ENCODE data around the gene ACYP1.

ACYP1 gene

GRCh38 chr14:75053396-75054291 is 10.2 kb downstream of the ACYP1 start:
- Mint-ChIP-seq H3K27ac (peak overlapping the region; percentile 98), H3K36me3 (peaks cover 71% of the 10 kb centered on the region), H3K4me1 (peaks cover 30% of the 10 kb centered on the region), H3K9me3 (no peaks in the 10 kb centered on the region), H3K4me3 (no peak overlapping the region)
- DNase-seq (ENCODE audit: low spot score in 2 of 2) = no peak
- no peak for ATAC-seq

GRCh38 chr14:75051556-75051899 is 12.3 kb downstream of the ACYP1 start:
- peak overlapping the region; percentile 83 for H3K4me3 Mint-ChIP-seq
- peak overlapping the region; percentile 98 for H3K27ac Mint-ChIP-seq
- H3K9me3 Mint-ChIP-seq = no peaks in the 10 kb centered on the region
- DNase-seq (ENCODE audit: low spot score in 2 of 2) (no peak), ATAC-seq (no peak)
- H3K4me1 Mint-ChIP-seq = peaks cover 51% of the 10 kb centered on the region
- peaks cover 63% of the 10 kb centered on the region for H3K36me3 Mint-ChIP-seq

DNA sequence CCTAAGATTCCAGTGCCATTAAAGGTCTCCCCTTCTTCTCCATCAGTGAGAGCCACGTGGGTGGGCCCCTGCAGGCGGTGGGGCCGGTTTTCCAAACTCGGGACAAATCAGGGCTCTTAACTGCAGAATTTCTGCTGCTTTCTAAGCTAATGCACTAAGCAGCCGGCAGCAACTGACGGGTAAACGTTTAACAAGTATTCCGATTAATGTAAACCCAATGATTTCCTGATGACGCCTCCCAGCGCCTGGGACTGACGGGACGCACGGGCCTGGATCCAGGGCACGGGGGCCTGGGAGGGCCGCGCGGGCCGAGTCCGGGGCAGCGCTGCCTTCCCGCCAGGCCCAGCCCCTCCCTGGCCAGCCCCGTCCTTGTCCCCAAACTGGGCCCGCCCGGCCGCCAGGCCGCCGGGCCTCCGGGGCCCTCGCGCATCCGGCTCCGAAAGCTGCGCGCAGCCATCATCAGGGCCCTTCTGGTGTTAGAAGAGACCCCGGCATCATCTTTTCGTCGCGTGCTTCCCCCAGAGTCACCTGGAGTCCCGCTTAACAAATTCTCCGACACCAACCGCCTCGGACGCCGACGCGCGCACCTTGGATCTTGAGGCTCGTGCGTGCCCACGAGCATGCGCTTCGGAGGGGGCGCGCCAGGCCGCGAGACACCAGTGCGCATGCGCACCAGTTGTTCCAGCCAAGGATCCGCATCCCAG is 12.8 kb downstream of the ACYP1 start, which contains the start of gene MLH3:
MLH3 (minus strand) TSS at position 616 of the 704 bp plus-strand sequence. CDS start 1,812 bp downstream, outside the sequence.
- ATAC-seq (peak; percentile 79), DNase-seq (ENCODE audit: low spot score in 2 of 2) (peak; percentile 73 to 87)
- Mint-ChIP-seq H3K4me1 (peaks cover 55% of the 10 kb centered on the region), H3K4me3 (peak within 1 kb of the TSS; percentile 83), H3K36me3 (peaks cover 58% of the 10 kb centered on the region), H3K9me3 (no peaks in the 10 kb centered on the region), H3K27ac (peak within 1 kb of the TSS; percentile 98)

DNA sequence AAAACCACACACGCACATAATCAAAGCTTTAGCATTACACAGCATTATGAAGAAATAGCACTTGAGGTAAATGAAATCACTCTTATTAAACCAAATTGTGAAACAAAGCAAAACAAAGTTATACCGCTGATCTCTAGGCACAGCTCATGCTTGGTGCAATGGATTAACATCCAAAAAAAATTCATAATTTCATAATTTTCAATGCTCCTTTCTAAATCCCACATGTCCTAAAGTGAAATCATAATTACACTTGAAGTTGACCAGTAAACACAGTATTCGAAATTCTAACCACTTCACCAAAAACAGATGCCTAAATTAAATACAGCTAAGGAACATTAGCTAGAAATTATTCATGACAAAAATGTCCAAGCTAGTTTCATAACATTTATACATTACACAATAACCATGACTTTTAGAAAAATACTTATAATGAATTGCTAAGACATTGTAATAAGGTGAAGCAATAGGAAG is 14.1 kb downstream of the ACYP1 start:
- DNase-seq (ENCODE audit: low spot score in 2 of 2) = no peak

GRCh38 chr14:75049136-75049535 is 14.7 kb downstream of the ACYP1 start:
- H3K27ac Mint-ChIP-seq = no peak overlapping the region
- peaks cover 43% of the 10 kb centered on the region for H3K36me3 Mint-ChIP-seq
- DNase-seq (ENCODE audit: low spot score in 2 of 2) (no peak), ATAC-seq (no peak)
- no peak overlapping the region for H3K4me3 Mint-ChIP-seq
- peaks cover 64% of the 10 kb centered on the region for H3K4me1 Mint-ChIP-seq
- no peaks in the 10 kb centered on the region for H3K9me3 Mint-ChIP-seq

More for the DNA sequence above, 14.1 kb downstream of the ACYP1 start:
- Mint-ChIP-seq H3K27ac (no peak overlapping the region), H3K36me3 (peaks cover 48% of the 10 kb centered on the region), H3K9me3 (no peaks in the 10 kb centered on the region), H3K4me1 (peaks cover 58% of the 10 kb centered on the region), H3K4me3 (peak overlapping the region; percentile 83)
- ATAC-seq = no peak

GRCh38 chr14:75048101-75048500 is 15.7 kb downstream of the ACYP1 start:
- Mint-ChIP-seq H3K4me3 (no peak overlapping the region), H3K9me3 (no peaks in the 10 kb centered on the region), H3K36me3 (peaks cover 32% of the 10 kb centered on the region), H3K4me1 (peaks cover 60% of the 10 kb centered on the region), H3K27ac (no peak overlapping the region)
- DNase-seq (ENCODE audit: low spot score in 2 of 2) (no peak), ATAC-seq (no peak)

DNA sequence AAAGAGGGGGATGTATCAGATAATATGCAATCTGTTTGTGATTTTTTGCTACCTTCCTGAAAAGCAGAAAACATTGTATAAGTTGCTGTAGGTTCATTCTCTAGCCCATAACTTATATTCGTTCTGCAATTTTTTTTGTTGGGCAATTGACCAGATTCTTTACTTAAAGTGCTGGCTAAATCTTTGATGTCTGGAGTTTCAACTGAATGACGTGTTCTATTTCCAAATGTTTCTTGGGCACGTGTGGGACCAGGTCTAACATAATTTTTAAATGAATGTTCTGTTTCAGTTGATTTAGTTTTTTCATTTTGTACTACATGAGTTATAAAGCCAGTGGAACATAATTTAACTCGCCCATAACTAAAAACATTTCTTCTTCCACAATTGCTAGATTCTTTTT is 16.3 kb downstream of the ACYP1 start:
- DNase-seq (ENCODE audit: low spot score in 2 of 2) (no peak), ATAC-seq (no peak)
- peaks cover 56% of the 10 kb centered on the region for H3K4me1 Mint-ChIP-seq
- H3K27ac Mint-ChIP-seq = no peak overlapping the region
- no peaks in the 10 kb centered on the region for H3K9me3 Mint-ChIP-seq
- peaks cover 28% of the 10 kb centered on the region for H3K36me3 Mint-ChIP-seq
- no peak overlapping the region for H3K4me3 Mint-ChIP-seq

DNA sequence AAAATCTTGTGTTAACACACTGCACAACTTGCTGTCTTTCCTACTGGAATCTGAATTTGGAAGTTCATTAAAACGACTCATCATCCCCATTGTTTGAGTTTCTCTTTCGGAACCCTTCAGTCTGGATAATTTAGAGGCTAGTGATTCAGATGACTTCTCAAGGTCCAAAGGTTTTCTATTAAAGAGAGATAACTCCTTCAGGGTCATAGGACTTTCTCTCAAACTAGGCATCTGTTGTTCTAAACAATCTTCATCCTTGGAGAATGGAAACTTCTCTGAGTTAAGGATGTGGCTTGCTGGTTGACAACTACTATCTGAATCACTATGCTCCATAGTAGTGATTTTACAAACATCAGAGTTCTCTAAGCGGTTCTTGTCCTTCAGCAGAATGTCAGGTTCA is 16.9 kb downstream of the ACYP1 start:
- H3K27ac Mint-ChIP-seq = peak overlapping the region; percentile 45
- DNase-seq (ENCODE audit: low spot score in 2 of 2) (no peak), ATAC-seq (peak; percentile 94)
- peaks cover 26% of the 10 kb centered on the region for H3K36me3 Mint-ChIP-seq
- H3K9me3 Mint-ChIP-seq = no peaks in the 10 kb centered on the region
- H3K4me3 Mint-ChIP-seq = no peak overlapping the region
- H3K4me1 Mint-ChIP-seq = peaks cover 55% of the 10 kb centered on the region

DNA sequence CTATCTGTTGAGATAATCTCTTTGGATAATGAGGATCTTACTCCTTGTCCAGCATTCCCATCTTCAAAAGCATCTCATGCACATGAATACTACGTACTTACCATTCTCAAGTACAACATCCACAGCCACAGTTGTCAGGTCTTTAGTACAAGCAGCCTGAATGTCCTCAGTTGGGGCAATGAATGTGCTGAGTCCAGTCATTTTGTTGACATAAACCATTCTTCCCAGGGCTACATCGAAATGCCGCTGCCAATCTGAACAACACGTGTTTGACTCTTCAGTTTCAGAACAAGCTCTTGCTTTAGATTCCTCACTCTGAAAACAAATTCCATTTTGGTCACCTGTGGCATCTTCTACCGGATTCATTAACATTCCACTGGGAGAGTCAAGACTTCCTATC is 17.5 kb downstream of the ACYP1 start:
- Mint-ChIP-seq H3K4me3 (no peak overlapping the region), H3K36me3 (peaks cover 26% of the 10 kb centered on the region), H3K27ac (no peak overlapping the region), H3K9me3 (no peaks in the 10 kb centered on the region), H3K4me1 (peaks cover 50% of the 10 kb centered on the region)
- ATAC-seq (no peak), DNase-seq (ENCODE audit: low spot score in 2 of 2) (no peak)

DNA sequence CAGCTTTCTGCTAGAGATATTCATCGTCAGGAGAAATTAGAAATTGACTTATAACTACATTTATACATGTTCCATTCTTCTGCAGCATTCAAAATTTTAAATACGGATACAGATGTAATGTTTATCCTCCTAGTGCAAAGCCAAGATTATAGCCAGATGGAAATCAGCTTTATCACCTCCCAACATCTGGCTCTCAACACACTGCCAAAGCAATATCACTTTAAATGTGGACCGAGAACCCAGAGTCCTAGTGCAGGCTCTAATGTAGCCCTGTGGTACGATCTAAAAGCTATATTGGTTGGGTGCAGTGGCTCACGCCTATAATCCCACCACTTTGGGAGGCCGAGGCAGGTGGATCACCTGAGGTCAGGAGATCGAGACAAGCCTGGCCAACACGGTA is 19.1 kb downstream of the ACYP1 start:
- peaks cover 43% of the 10 kb centered on the region for H3K4me1 Mint-ChIP-seq
- no peaks in the 10 kb centered on the region for H3K9me3 Mint-ChIP-seq
- no peak for DNase-seq (ENCODE audit: low spot score in 2 of 2)
- H3K36me3 Mint-ChIP-seq = peaks cover 26% of the 10 kb centered on the region
- H3K27ac Mint-ChIP-seq = no peak overlapping the region
- H3K4me3 Mint-ChIP-seq = no peak overlapping the region
- no peak for ATAC-seq

DNA sequence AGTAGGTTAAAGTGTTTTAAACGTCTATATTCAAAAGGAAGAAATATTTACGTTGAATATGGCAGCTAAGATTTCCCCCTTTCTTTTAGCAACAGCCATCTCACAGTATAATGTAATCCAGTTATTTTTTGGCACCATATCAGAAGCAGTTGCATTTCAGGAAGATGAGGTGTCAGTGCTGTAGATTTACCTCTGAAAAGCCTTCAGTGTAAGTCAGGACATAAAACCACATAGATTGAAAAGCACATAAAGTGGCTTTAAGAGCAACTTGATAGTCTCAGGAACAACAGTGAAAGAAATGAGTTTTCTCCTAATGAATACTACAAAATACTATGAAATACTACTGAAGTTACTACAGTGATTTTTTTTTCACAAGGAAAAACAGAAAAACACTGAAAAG is 19.5 kb downstream of the ACYP1 start:
- peaks cover 43% of the 10 kb centered on the region for H3K4me1 Mint-ChIP-seq
- H3K36me3 Mint-ChIP-seq = peaks cover 28% of the 10 kb centered on the region

DNA sequence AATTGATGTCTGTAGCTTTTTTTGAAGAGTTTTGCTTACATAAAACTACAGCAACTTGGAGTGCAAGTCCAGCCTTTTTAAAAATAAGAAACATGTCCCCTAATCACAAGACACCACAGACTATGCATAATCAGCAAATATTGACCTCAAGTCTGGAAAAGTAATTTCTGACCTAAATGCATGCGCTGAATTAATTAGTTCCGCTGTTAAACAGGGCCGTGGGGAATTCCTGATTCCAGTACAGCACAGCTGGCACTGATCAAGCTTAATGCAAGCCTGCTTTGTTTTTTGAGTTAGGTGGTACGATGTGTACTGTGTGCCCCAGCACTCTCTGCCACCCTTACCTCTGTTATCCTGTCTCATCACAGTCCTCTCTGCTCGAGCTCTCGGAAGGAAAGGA is 21.8 kb downstream of the ACYP1 start:
- Mint-ChIP-seq H3K4me1 (peaks cover 26% of the 10 kb centered on the region), H3K9me3 (no peaks in the 10 kb centered on the region), H3K36me3 (peaks cover 48% of the 10 kb centered on the region), H3K4me3 (no peak overlapping the region), H3K27ac (no peak overlapping the region)
- ATAC-seq (no peak), DNase-seq (ENCODE audit: low spot score in 2 of 2) (no peak)

More for the DNA sequence above, 19.5 kb downstream of the ACYP1 start:
- H3K27ac Mint-ChIP-seq = no peak overlapping the region
- ATAC-seq = no peak
- H3K4me3 Mint-ChIP-seq = no peak overlapping the region
- no peaks in the 10 kb centered on the region for H3K9me3 Mint-ChIP-seq
- DNase-seq (ENCODE audit: low spot score in 2 of 2) = no peak

GRCh38 chr14:75041613-75042012 is 22.2 kb downstream of the ACYP1 start:
- Mint-ChIP-seq H3K36me3 (peaks cover 52% of the 10 kb centered on the region), H3K4me1 (peaks cover 25% of the 10 kb centered on the region), H3K27ac (no peak overlapping the region), H3K9me3 (no peaks in the 10 kb centered on the region), H3K4me3 (no peak overlapping the region)
- DNase-seq (ENCODE audit: low spot score in 2 of 2) (no peak), ATAC-seq (no peak)

DNA sequence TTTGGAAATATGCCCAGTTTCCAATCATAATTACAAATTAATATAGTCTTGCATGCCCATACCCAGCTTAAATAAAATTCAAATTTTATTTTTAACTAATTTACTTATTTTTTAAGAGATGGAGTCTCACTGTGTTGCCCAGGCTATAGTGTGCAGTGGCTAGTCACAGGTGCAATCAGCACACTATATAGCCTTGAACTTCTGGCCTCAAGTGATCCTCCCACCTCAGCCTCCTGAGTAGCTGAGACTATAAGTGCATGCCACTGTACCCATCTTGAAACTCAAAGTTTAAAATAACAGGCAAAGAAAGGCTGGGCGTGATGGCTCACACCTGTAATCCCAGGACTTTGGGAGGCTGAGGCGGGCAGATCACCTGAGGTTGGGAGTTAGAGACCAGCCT is 22.9 kb downstream of the ACYP1 start:
- H3K4me3 Mint-ChIP-seq = no peak overlapping the region
- H3K4me1 Mint-ChIP-seq = peaks cover 21% of the 10 kb centered on the region
- peaks cover 59% of the 10 kb centered on the region for H3K36me3 Mint-ChIP-seq
- no peak overlapping the region for H3K27ac Mint-ChIP-seq
- no peaks in the 10 kb centered on the region for H3K9me3 Mint-ChIP-seq
- no peak for ATAC-seq
- DNase-seq (ENCODE audit: low spot score in 2 of 2) = no peak

DNA sequence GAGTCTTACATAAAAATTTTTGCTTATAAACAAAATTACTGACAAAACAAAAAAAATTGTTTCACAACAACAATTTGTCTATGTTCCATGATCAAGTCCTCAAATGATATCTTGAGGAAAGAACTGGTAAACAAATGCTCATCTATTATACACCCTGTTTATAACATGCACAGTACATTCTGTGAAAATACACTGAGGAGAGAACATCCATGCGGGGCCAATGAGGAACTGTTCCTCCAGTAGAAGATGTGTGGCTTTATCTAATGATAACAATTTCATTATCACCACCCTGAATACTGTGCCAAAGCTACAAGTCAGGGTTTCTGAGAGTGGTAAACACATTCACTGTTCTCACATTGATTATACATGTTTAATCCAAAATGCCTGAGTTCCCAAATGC is 23.3 kb downstream of the ACYP1 start:
- Mint-ChIP-seq H3K9me3 (no peaks in the 10 kb centered on the region), H3K4me1 (peaks cover 17% of the 10 kb centered on the region), H3K4me3 (no peak overlapping the region), H3K27ac (no peak overlapping the region), H3K36me3 (peaks cover 62% of the 10 kb centered on the region)
- ATAC-seq = no peak
- no peak for DNase-seq (ENCODE audit: low spot score in 2 of 2)

- no peak for ATAC-seq
Observed at GRCh38 chr14:75032939-75033338, 30.9 kb downstream of the ACYP1 start.

More at GRCh38 chr14:75032939-75033338, 30.9 kb downstream of the ACYP1 start:
- Mint-ChIP-seq H3K4me3 (no peak overlapping the region), H3K4me1 (peaks cover 5% of the 10 kb centered on the region), H3K27ac (no peak overlapping the region), H3K9me3 (no peaks in the 10 kb centered on the region), H3K36me3 (peaks cover 21% of the 10 kb centered on the region)
- no peak for DNase-seq (ENCODE audit: low spot score in 2 of 2)

All from stimulated activated effector memory CD8-positive, alpha-beta T cell treated with anti-CD3 and anti-CD28 coated beads, Interleukin-12 subunit alpha, Interleukin-12 subunit beta, amount 100 ng/mL, for 72 hours (primary cell).